GM18508 (cell line): Measurements from ENCODE around the gene NCOA5.

Experiments
- ATAC-seq: cut with Tn5 transposase; IDR thresholded peaks from one replicate; pipeline ENCODE4 v1.9.1; 2021; ENCODE audit warnings: moderate number of reproducible peaks; ENCODE audit not compliant: insufficient read depth, unreplicated experiment

NCOA5 gene

DNA sequence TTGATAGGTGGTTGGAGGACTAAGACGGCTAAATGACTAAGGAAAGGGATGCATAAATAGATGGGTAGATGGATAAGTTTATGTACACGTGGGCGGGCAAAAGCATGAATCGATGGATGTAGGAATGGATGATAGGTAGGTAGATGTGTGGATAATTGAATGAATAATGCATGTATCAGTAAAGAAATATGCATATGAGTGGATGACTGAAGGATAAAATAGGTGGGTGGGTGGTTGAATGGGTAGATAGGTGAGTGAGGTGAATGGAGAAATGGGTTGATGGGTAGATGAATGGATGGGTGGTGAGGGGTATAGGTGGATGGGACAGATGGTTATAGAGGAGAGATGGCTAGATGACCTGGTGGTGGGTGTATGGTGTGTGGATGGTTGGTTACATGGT lies 40.6 kb downstream of the NCOA5 start:
- no peak for ATAC-seq

DNA sequence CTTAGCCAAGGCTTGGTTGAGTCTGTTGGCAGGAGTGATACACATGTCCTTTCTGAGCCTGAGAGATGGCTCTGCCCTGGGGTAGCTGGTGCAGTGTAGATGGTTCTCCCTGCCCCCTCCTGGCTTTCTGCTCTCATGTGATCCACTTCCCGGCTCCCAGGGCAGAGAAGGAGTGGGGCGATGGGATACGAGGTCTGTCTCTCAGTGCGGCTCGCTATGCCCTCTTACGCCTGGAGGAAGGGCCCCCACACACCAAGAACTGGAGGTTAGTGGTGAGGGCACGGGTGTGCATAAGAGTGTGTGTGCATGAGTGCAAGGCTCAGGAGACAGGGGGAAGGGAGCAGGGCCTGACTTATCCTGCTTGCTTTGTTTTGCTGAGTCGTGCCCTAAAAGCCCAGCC lies 41.9 kb downstream of the NCOA5 start:
- ATAC-seq: no peak

GRCh38 chr20:46046588-46047310 lies 43.0 kb downstream of the NCOA5 start:
- no peak for ATAC-seq

DNA sequence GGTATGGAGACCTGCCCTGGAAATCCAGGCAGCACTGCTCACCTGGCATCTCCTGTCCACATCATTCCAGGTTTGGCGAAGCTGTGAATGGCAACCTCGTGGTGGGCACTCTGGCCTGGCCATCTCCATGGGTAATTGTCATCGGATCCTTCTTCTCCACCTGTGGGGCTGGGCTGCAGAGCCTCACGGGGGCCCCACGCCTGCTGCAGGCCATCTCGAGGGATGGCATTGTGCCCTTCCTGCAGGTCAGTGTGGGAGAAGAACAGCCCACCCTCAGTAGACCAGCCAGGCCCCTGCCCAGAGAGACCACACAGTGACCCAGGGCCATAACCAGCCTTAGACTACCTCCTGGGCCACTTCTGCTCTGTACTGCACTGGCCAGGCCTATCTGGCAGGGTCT lies 44.9 kb downstream of the NCOA5 start:
- no peak for ATAC-seq

GRCh38 chr20:46043556-46043955 lies 46.2 kb downstream of the NCOA5 start:
- no peak for ATAC-seq

GRCh38 chr20:46040902-46041535 lies 48.7 kb downstream of the NCOA5 start:
- ATAC-seq: no peak

DNA sequence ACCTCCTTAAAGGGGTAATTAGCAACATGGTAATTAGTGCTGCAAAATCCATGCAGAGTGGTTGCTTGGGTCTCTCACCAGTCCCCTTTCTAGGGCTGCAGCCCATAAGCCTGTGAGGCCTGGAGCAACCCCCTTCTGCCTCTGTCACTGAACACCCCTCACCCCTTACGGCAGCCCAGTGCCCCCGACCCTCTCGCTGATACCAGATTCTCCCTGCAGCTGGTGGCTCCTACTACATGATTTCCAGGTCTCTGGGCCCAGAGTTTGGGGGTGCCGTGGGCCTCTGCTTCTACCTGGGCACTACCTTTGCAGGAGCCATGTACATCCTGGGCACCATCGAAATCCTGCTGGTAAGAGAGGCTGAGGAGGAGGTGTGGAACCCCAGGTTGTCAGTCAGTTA lies 52.7 kb downstream of the NCOA5 start:
- no peak for ATAC-seq

DNA sequence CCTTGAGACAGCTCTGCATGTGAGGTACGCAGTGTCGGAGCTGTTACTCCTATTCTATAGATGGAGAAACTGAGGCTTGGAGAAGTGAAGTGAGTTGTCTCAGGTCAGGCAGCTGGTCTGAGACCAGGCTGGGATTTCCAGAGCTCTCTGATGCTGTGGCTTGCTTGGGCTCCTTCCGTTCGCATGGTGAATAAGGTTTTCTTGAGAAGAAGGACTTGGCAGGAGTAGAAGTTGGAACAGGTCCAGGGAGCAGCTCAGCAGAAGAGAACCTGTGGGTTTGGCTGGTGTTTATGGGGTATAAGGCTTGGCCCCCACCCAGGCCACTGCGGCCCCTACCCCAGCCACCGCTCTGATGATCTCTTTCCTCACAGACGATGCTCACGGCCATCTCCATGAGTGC lies 53.4 kb downstream of the NCOA5 start:
- no peak for ATAC-seq

GRCh38 chr20:46035713-46036112 lies 54.0 kb downstream of the NCOA5 start:
- ATAC-seq: no peak

- ATAC-seq: no peak
Measured at GRCh38 chr20:46035253-46035652, 54.5 kb downstream of the NCOA5 start.

DNA sequence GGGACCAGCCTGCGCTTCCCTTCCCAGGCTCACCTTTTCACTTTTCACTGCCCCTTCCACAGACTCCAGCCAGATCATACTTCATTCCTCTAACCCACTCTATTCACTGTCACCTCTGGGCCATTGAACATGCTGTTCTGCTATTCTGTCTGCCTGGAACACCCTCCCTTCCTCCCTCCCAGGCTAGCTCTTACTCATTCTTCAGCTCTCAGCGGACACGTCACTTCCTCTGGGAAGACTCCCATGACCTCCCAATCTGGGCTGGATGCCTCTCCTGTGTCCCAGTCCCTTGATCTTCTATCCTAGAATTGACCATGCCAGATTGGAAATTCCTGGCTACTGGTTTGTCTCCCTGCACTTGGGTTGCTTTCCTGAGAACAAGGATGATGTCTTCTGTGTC lies 55.7 kb downstream of the NCOA5 start:
- no peak for ATAC-seq

GRCh38 chr20:46031701-46032254 lies 58.0 kb downstream of the NCOA5 start:
- ATAC-seq: no peak

DNA sequence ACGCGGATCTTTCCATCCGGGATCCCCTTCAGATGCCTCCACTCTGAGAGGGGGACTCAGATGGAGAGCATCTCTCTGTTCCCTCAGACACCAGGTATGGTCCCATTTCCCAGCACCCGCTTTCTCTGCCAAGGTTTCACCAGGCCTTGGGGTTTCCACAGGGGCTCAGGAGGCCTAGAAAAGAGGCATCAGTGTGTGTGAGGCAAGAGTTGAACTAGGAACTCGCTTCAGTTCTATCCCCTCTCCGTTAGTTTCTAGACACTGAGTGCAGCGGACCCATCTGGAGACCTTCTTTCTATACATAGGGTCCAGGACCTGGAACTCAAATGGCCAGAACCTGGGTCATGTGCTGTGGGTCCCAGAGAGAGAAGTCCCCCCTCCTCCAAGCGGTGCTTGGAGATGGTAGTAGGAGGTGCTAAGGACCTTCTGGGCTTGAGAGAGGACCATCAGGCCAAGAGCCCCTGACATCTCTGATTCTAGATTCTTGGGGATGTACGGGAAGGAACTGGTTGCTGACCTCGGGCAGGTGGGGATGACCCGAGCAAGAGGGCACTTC lies 58.7 kb downstream of the NCOA5 start:
- ATAC-seq: no peak

GRCh38 chr20:46030284-46031013 lies 59.3 kb downstream of the NCOA5 start:
- no peak for ATAC-seq

DNA sequence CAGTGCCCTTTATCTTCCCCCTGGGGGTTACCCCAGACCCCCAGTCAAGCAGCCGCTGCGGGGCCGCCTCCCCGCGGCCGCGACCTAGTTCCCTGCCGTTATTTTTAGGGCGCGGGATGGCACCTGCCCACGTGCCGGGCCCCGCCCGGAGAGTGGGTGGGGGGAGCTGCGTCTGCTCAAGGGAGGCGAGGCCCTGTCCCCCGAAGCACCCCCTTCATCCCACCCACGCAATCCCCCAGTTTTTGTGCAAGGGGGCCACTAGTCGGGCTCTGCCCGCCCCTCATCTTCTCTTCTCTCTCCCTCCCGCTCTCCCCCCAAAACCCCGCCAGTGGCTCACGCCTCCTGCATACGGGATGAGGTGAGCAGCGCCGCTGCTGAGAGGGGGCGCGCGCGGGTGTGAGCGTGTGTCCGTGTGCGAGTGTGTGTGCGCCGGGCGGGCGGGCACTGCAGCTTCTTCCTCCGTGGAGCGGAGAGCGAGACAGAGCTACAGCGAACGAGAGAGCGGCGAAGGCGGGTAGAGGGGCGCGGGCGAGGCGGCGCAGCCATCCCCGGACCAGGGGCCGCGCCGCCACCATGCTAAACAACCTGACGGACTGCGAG lies 60.9 kb downstream of the NCOA5 start, which contains the start of gene SLC12A5:
Gene SLC12A5 (plus strand): TSS at position 444 of the 600 bp plus-strand sequence. CDS start 130 bp downstream, at position 574.
- no peak for ATAC-seq

DNA sequence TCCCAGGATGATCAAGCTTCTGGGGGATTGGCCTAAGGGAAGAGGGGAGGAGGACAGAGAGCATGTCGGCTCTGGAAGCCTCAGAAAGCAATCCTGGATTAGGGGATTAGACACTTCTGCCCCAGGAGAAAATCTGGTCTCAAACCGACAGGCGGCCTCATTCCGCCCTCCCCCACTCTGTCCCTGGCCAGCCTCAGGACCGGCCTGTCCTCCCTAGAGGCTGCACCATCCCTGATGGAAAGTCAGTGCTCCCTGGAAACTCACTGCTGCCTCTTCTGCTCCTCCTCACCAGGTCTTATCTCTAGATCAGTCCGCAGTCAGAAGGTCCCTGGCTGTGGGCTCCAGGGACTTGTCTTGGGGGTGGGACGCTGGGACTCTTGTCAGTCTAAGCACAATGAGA lies 61.7 kb downstream of the NCOA5 start:
- no peak for ATAC-seq

- ATAC-seq: no peak
Measured at GRCh38 chr20:46027245-46027853, 62.4 kb downstream of the NCOA5 start.

DNA sequence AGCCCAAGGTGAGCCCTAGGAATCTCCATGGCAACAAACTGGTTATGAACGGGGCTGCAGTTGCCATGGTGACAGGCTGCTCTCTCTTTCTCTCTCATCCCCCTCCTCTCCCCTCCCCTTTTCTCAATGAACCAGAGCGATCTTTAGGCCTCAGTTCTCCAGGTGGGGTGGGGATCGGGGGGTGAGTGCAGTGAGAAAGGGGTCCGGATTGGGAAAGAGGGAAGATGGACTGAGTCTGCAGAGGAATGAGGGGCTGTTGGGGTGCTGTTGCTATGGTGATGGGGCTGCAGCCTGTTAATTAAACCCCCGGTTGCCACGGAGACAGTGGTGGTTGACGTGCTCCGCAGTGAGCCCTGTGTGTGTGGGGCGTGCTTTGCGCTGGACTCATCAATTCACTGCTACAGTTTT lies 64.4 kb downstream of the NCOA5 start:
- no peak for ATAC-seq

DNA sequence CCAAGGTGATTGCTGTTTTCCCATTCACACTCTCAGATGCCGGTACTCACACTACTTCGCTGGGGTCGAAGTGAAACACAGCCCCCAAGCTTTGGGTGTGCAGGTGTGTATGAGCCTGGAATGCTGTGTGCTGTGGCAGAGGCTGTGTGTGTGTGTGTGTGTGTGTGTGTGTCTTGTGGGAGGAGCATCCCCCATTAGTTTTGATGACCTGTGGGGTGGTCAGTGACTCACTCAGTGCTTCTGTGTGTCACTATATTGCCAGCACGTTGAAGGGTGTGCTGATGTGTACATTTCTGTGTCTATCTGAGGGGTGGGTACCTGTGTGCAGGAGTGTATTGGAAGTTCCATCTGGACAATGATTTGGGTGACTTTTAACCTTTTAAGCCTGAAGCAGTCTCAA lies 65.8 kb downstream of the NCOA5 start:
- no peak for ATAC-seq

- no peak for ATAC-seq
Measured at GRCh38 chr20:46023148-46023484, 66.6 kb downstream of the NCOA5 start.
